ENCODE results near the gene NRP1. TPM values are rescaled to one million over a fixed set of nuclear protein-coding genes. Genes with fewer than 3 reads are reported as not detected.

NRP1 gene
- total and polyA plus RNA-seq, 2 of the 8 experiments (the other 6 are each of a cell fraction or from before 2014, with no cell fraction given), result 1.2 to 2.1 TPM

- FAIRE-seq, result no peak
- H3K14ac ChIP-seq (ENCODE audit: insufficient read length), result no peak overlapping the region
- H3K36me3 ChIP-seq (ENCODE audit: control insufficient read depth in 2 of 4, insufficient read depth in 4 of 4, low read length in 3 of 4), result no peaks in the 10 kb centered on the region
- H3K4me2 ChIP-seq (ENCODE audit: insufficient read depth in 1 of 2, low read depth in 2 of 2, low read length in 2 of 2), result no peak overlapping the region
- peaks cover 1 to 6% (median 4%) of the 10 kb centered on the region in 4 experiments; a peak in 4 of 7 replicates for H3K4me1 ChIP-seq (replicated peaks in 1 of 4; ENCODE audit: control insufficient read depth in 3 of 4, insufficient read depth in 4 of 4, low read length in 3 of 4)
- WGBS, 2 experiments (ENCODE audit: extremely low coverage in 1 of 2, insufficient coverage in 1 of 2, insufficient read length in 1 of 2, insufficient replicate concordance in 2 of 2, low coverage in 1 of 2, low lambda C conversion rate in 2 of 2, missing lambda C conversion rate in 1 of 2), result 83% methylated on average over 5 of the region's 5 CpGs; no CpG with 5 or more reads in 1 of the 2 experiments
- H3K9ac ChIP-seq (replicated peaks in 1 of 4; ENCODE audit: extremely low read depth in 1 of 4, low read depth in 3 of 4, low read length in 3 of 4), result no peak overlapping the region
- H4K20me1 ChIP-seq (replicated peaks in 1 of 2; ENCODE audit: control insufficient read depth in 1 of 2, insufficient read depth in 2 of 2, low read length in 2 of 2), result no peaks in the 10 kb centered on the region
- H2BK5ac ChIP-seq (ENCODE audit: low read depth, low read length), result no peak overlapping the region
- H2BK20ac ChIP-seq (ENCODE audit: low read length), result no peak overlapping the region
- CTCF ChIA-PET (ENCODE audit: partially characterized antibody), result interaction anchor here (1.6 to 1.9 kb wide), 3 partner anchors 10 to 1121 kb away, joined by 3 to 6 read pairs (median 4); no protein-coding TSS in a partner anchor
- no peak overlapping the region for H3K18ac ChIP-seq (ENCODE audit: extremely low read depth, low read length)
- DNase-seq (ENCODE audit: low read depth in 1 of 2, low spot score in 2 of 2), result no peak
- POLR2A ChIA-PET (ENCODE audit: partially characterized antibody), result no interaction called here
- H3K23ac ChIP-seq (ENCODE audit: insufficient read length), result no peak overlapping the region
- no peak overlapping the region for H3K27ac ChIP-seq (ENCODE audit: low read depth, low read length)
- H3K79me2 ChIP-seq (ENCODE audit: control insufficient read depth in 1 of 2, insufficient read depth in 2 of 2, low read length in 2 of 2), result no peaks in the 10 kb centered on the region
- no peak overlapping the region for H2BK12ac ChIP-seq (ENCODE audit: low read depth, low read length)
- no peak overlapping the region for H4K91ac ChIP-seq (replicated peaks; ENCODE audit: insufficient read length, low read length)
- TF ChIP-seq SRF (IDR thresholded peaks at IDR 0.05; ENCODE audit: low read depth, low read length) (no peak), ZNF274 (IDR thresholded peaks at IDR 0.05; ENCODE audit: borderline replicate concordance, extremely low read depth, low read length) (no peak), CBX5 (IDR thresholded peaks at IDR 0.05; ENCODE audit: low read depth, low read length) (no peak), SIN3A (conservative IDR thresholded peaks at IDR 0.05 in 1 of 2, IDR thresholded peaks at IDR 0.05 in 1 of 2; ENCODE audit: low read depth in 1 of 2, low read length in 2 of 2) (no peak), HDAC2 (IDR thresholded peaks at IDR 0.05; ENCODE audit: borderline replicate concordance in 1 of 2, low read depth in 2 of 2, low read length in 2 of 2) (no peak), MAX (IDR thresholded peaks at IDR 0.05) (no peak)
- no peak overlapping the region for H4K5ac ChIP-seq (ENCODE audit: insufficient read length, low read depth, low read length)
- no peak overlapping the region for H2BK120ac ChIP-seq (replicated peaks; ENCODE audit: low read depth, low read length)
- no peaks in the 10 kb centered on the region; the same call in 1 of the 2 replicates for H3K23me2 ChIP-seq (ENCODE audit: low read depth, low read length)
- H3K79me1 ChIP-seq (ENCODE audit: low read depth, low read length), result no peaks in the 10 kb centered on the region
- H3K4me3 ChIP-seq (ENCODE audit: extremely low read depth in 1 of 4, insufficient read depth in 2 of 4, low read depth in 3 of 4, low read length in 4 of 4), result no peak overlapping the region
- H3K27me3 ChIP-seq (replicated peaks in 1 of 4; ENCODE audit: control insufficient read depth in 3 of 4, extremely low read depth in 1 of 4, insufficient read depth in 3 of 4, low read length in 3 of 4), result no peaks in the 10 kb centered on the region; a peak in 1 of 7 replicates
- H4K8ac ChIP-seq (ENCODE audit: extremely low read depth, insufficient read depth, low read length), result no peak overlapping the region
- H3K9me3 ChIP-seq (ENCODE audit: insufficient read depth in 2 of 2, low read depth in 1 of 2, low read length in 1 of 2), result no peaks in the 10 kb centered on the region
- H2AFZ ChIP-seq (ENCODE audit: low read length), result no peak overlapping the region
- no peak overlapping the region for H3K4ac ChIP-seq (replicated peaks; ENCODE audit: insufficient read length, low read depth, low read length)
- H3K56ac ChIP-seq (replicated peaks; ENCODE audit: insufficient read length, low read depth, low read length), result no peak overlapping the region
- no peak overlapping the region for H2AK5ac ChIP-seq (ENCODE audit: low read depth, low read length)
- no peak overlapping the region for H2BK15ac ChIP-seq (ENCODE audit: low read length)
Measured at GRCh38 chr10:33192190-33192589, 142.3 kb downstream of the NRP1 start.
